ENCODE measurements around the gene LRRC4C. TPM values are rescaled to one million over a fixed set of nuclear protein-coding genes. Genes with fewer than 3 reads are reported as not detected.

The LRRC4C gene
- total RNA-seq, 2 experiments from 2014 or later: not detected

GRCh38 chr11:40190294-40190693 lies 1269.2 kb downstream of the LRRC4C start:
- ChIA-PET POLR2A (no interaction called here), CTCF (no interaction called here)
- H3K36me3 ChIP-seq (ENCODE audit: insufficient read depth, low read length): no peaks in the 10 kb centered on the region
- intact Hi-C loops (cut with DNase I, micrococcal nuclease): no loop called here
- no peaks in the 10 kb centered on the region for H3K4me1 ChIP-seq (ENCODE audit: insufficient read depth, low read length)
- ATAC-seq (ENCODE audit: poor library complexity) (no peak), DNase-seq (no peak)
- Mint-ChIP-seq H3K36me3 (ENCODE audit: low read depth) (no peaks in the 10 kb centered on the region), H3K27me3 (no peaks in the 10 kb centered on the region), H3K9me3 (peaks cover 6% of the 10 kb centered on the region), H3K27ac (no peak overlapping the region), H3K4me3 (no peak overlapping the region), H3K4me1 (ENCODE audit: low read depth) (no peaks in the 10 kb centered on the region)
- TF ChIP-seq CTCF (IDR thresholded peaks at IDR 0.05): no peak
- peaks cover 6 to 16% of the 10 kb centered on the region in 2 experiments for H3K9me3 ChIP-seq (ENCODE audit: control insufficient read depth in 1 of 2, insufficient read depth in 1 of 2, low read length in 2 of 2)
- H3K27me3 ChIP-seq (ENCODE audit: control insufficient read depth in 1 of 2, insufficient read depth in 2 of 2, low read length in 2 of 2): no peaks in the 10 kb centered on the region
- H3K4me3 ChIP-seq (ENCODE audit: low read length): no peak overlapping the region
- no peak overlapping the region for H3K27ac ChIP-seq (ENCODE audit: low read depth in 1 of 2, low read length in 2 of 2)

GRCh38 chr11:40188848-40189247 lies 1270.6 kb downstream of the LRRC4C start:
- no peaks in the 10 kb centered on the region for H3K27me3 Mint-ChIP-seq
- H3K36me3 Mint-ChIP-seq (ENCODE audit: low read depth): no peaks in the 10 kb centered on the region
- TF ChIP-seq CTCF (IDR thresholded peaks at IDR 0.05): no peak
- POLR2A ChIA-PET: no interaction called here
- H3K27ac Mint-ChIP-seq: no peak overlapping the region
- peaks cover 10% of the 10 kb centered on the region for H3K9me3 Mint-ChIP-seq
- intact Hi-C loops (cut with DNase I, micrococcal nuclease): no loop called here
- no peaks in the 10 kb centered on the region for H3K27me3 ChIP-seq (ENCODE audit: control insufficient read depth in 1 of 2, insufficient read depth in 2 of 2, low read length in 2 of 2)
- no peaks in the 10 kb centered on the region for H3K4me1 Mint-ChIP-seq (ENCODE audit: low read depth)
- CTCF ChIA-PET: no interaction called here
- ATAC-seq (ENCODE audit: poor library complexity) (no peak), DNase-seq (no peak)
- no peak overlapping the region for H3K27ac ChIP-seq (ENCODE audit: low read depth in 1 of 2, low read length in 2 of 2)
- H3K4me1 ChIP-seq (ENCODE audit: insufficient read depth, low read length): no peaks in the 10 kb centered on the region
- H3K4me3 ChIP-seq (ENCODE audit: low read length): no peak overlapping the region
- no peak overlapping the region for H3K4me3 Mint-ChIP-seq
- H3K9me3 ChIP-seq (ENCODE audit: control insufficient read depth in 1 of 2, insufficient read depth in 1 of 2, low read length in 2 of 2): peaks cover 6 to 16% of the 10 kb centered on the region in 2 experiments
- no peaks in the 10 kb centered on the region for H3K36me3 ChIP-seq (ENCODE audit: insufficient read depth, low read length)

GRCh38 chr11:40187295-40187694 lies 1272.2 kb downstream of the LRRC4C start:
- no peak for DNase-seq
- Mint-ChIP-seq H3K36me3 (ENCODE audit: low read depth) (no peaks in the 10 kb centered on the region), H3K4me3 (no peak overlapping the region), H3K9me3 (peaks cover 10% of the 10 kb centered on the region), H3K27me3 (no peaks in the 10 kb centered on the region), H3K27ac (no peak overlapping the region), H3K4me1 (ENCODE audit: low read depth) (no peaks in the 10 kb centered on the region)
- no peak for ATAC-seq (ENCODE audit: poor library complexity)
- no peaks in the 10 kb centered on the region for H3K27me3 ChIP-seq (ENCODE audit: control insufficient read depth in 1 of 2, insufficient read depth in 2 of 2, low read length in 2 of 2)
- no peaks in the 10 kb centered on the region for H3K4me1 ChIP-seq (ENCODE audit: insufficient read depth, low read length)
- no peak for TF ChIP-seq CTCF (IDR thresholded peaks at IDR 0.05)
- no peaks in the 10 kb centered on the region for H3K36me3 ChIP-seq (ENCODE audit: insufficient read depth, low read length)
- peaks cover 6 to 8% of the 10 kb centered on the region in 2 experiments for H3K9me3 ChIP-seq (ENCODE audit: control insufficient read depth in 1 of 2, insufficient read depth in 1 of 2, low read length in 2 of 2)
- H3K27ac ChIP-seq (ENCODE audit: low read depth in 1 of 2, low read length in 2 of 2): no peak overlapping the region
- ChIA-PET CTCF (no interaction called here), POLR2A (no interaction called here)
- intact Hi-C loops (cut with DNase I, micrococcal nuclease): no loop called here
- H3K4me3 ChIP-seq (ENCODE audit: low read length): no peak overlapping the region

Measured in CD4-positive, alpha-beta T cell (primary cell).